DOHH2 (cell line): ENCODE results near the gene DISC1.

ENCODE experiments used
- H3F3A ChIP-seq: fragments of 200-600 bp; sonication (generic), shearing (Covaris generic); 2 replicates; pipeline ENCODE4 v1.6.0; 2016; ENCODE audit warnings: antibody characterized with exemption, mild to moderate bottlenecking; ENCODE audit not compliant: control insufficient read depth, insufficient read depth
- H3K27ac ChIP-seq: fragments of 200-600 bp; sonication (generic); 2 replicates; pipeline ENCODE4 v1.5.1; 2014; ENCODE audit warnings: low read depth, mild to moderate bottlenecking, low read length, moderate library complexity
- H3K27me3 ChIP-seq: fragments of 200-600 bp; sonication (generic); 2 replicates; pipeline ENCODE4 v1.6.1; 2014; ENCODE audit warnings: mild to moderate bottlenecking, low read length, mixed read lengths; ENCODE audit not compliant: control insufficient read depth
- H3K36me3 ChIP-seq: fragments of 200-600 bp; sonication (generic); 2 replicates; pipeline ENCODE4 v1.6.1; 2014; ENCODE audit warnings: mild to moderate bottlenecking, low read length, moderate library complexity, mixed read lengths; ENCODE audit not compliant: control insufficient read depth
- H3K4me1 ChIP-seq: fragments of 200-600 bp; sonication (generic); 2 replicates; pipeline ENCODE4 v1.6.1; 2014; ENCODE audit warnings: mild to moderate bottlenecking, low read length, mixed read lengths; ENCODE audit not compliant: control insufficient read depth
- H3K4me2 ChIP-seq: fragments of 200-600 bp; sonication (generic); 2 replicates; pipeline ENCODE4 v1.6.0; 2014; ENCODE audit warnings: mild to moderate bottlenecking, low read length, moderate library complexity
- H3K4me3 ChIP-seq: fragments of 200-600 bp; sonication (generic); 2 replicates; pipeline ENCODE4 v1.5.1; 2014; ENCODE audit warnings: mild to moderate bottlenecking, low read length, mixed read lengths
- H3K79me2 ChIP-seq: fragments of 200-600 bp; sonication (generic); 2 replicates; pipeline ENCODE4 v1.6.1; 2014; ENCODE audit warnings: mild to moderate bottlenecking, low read length, mixed read lengths; ENCODE audit not compliant: control insufficient read depth
- H3K9me2 ChIP-seq: fragments of 200-600 bp; sonication (generic); replicated peaks from 2 replicates; pipeline ENCODE4 v1.6.1; 2014; ENCODE audit warnings: mild to moderate bottlenecking, low read length, mixed read lengths; ENCODE audit not compliant: control insufficient read depth
- H3K9me3 ChIP-seq: fragments of 200-600 bp; sonication (generic); 2 replicates; pipeline ENCODE4 v1.6.1; 2014; ENCODE audit warnings: antibody characterized with exemption, low read length, mixed read lengths; ENCODE audit not compliant: control insufficient read depth, insufficient read depth
- H4K20me1 ChIP-seq: fragments of 200-600 bp; sonication (generic); 2 replicates; pipeline ENCODE4 v1.6.0; 2014; ENCODE audit warnings: low read depth, mild to moderate bottlenecking, antibody characterized with exemption, low read length, moderate library complexity; ENCODE audit not compliant: control insufficient read depth, insufficient read depth
- EZH2phosphoT487 ChIP-seq: fragments of 200-600 bp; sonication (generic); IDR thresholded peaks from 2 replicates; pipeline ENCODE4 v1.6.1; 2017; ENCODE audit warnings: borderline replicate concordance, mild to moderate bottlenecking, antibody characterized with exemption, low read length, moderate library complexity, mixed read lengths
- TF ChIP-seq, protein P1 (sequence below): fragments of 200-600 bp; sonication (generic); IDR thresholded peaks from one replicate; pipeline ENCODE4 v1.5.1; 2014; ENCODE audit warnings: antibody characterized with exemption, mild to moderate bottlenecking, low read depth, low read length; ENCODE audit not compliant: poor library complexity, severe bottlenecking

Gene DISC1

DNA sequence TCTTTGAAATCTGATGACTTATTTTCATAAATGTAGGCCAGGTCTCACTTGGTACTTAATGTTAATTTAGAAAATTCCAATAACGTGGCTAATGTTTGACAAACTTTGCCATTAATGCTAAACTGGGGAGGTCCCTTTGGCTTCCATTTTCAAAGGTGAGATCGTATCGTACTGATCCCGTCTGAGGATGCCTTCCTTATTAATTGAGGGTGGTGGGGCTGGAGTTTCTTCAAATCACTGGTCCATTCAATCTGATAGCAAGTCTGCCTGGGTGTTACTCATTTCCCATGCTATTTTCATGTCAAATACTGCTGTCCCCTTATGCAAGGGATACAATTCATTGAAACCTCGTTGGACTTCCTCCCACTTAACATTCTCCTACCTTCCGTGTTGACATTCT is 327.1 kb downstream of the DISC1 start:
- TF ChIP-seq, protein P1, sequence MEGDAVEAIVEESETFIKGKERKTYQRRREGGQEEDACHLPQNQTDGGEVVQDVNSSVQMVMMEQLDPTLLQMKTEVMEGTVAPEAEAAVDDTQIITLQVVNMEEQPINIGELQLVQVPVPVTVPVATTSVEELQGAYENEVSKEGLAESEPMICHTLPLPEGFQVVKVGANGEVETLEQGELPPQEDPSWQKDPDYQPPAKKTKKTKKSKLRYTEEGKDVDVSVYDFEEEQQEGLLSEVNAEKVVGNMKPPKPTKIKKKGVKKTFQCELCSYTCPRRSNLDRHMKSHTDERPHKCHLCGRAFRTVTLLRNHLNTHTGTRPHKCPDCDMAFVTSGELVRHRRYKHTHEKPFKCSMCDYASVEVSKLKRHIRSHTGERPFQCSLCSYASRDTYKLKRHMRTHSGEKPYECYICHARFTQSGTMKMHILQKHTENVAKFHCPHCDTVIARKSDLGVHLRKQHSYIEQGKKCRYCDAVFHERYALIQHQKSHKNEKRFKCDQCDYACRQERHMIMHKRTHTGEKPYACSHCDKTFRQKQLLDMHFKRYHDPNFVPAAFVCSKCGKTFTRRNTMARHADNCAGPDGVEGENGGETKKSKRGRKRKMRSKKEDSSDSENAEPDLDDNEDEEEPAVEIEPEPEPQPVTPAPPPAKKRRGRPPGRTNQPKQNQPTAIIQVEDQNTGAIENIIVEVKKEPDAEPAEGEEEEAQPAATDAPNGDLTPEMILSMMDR, result no peak
- TF ChIP-seq EZH2phosphoT487, result no peak
- no peaks in the 10 kb centered on the region for H3K9me2 ChIP-seq
- H3K27ac ChIP-seq, result no peak overlapping the region
- no peak overlapping the region for H3K4me3 ChIP-seq
- H4K20me1 ChIP-seq, result no peaks in the 10 kb centered on the region
- no peak overlapping the region for H3K4me2 ChIP-seq
- H3K36me3 ChIP-seq, result no peaks in the 10 kb centered on the region
- no peaks in the 10 kb centered on the region for H3K4me1 ChIP-seq
- no peaks in the 10 kb centered on the region for H3K9me3 ChIP-seq
- no peaks in the 10 kb centered on the region for H3K79me2 ChIP-seq
- H3K27me3 ChIP-seq, result no peaks in the 10 kb centered on the region
- no peaks in the 10 kb centered on the region for H3F3A ChIP-seq

DNA sequence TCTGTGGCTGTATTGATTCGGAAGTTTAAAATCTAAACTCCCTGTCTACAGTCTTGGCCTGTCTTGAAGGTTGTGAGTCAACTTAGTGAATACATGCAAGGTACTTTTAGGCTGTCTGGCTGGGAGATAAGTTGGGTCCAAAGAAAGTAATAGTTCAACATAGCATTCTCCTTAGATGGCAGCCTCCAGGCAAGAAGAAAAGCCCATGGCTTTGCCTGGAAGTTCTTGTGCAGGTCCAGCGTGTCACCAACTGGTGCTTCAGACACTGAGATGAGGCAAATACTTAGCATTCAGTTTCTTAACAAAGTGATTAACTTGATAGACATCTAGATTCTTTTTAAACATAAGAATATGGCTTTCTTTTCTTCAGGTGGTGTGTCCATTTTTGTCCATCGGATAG is 328.2 kb downstream of the DISC1 start:
- Histone ChIP-seq H3K4me3 (no peak overlapping the region), H3K4me2 (no peak overlapping the region), H3K27ac (no peak overlapping the region), H4K20me1 (no peaks in the 10 kb centered on the region), H3K9me2 (no peaks in the 10 kb centered on the region), H3K79me2 (no peaks in the 10 kb centered on the region), H3F3A (no peaks in the 10 kb centered on the region), H3K36me3 (no peaks in the 10 kb centered on the region), H3K4me1 (no peaks in the 10 kb centered on the region), H3K27me3 (no peaks in the 10 kb centered on the region), H3K9me3 (no peaks in the 10 kb centered on the region)
- no peak for TF ChIP-seq EZH2phosphoT487
- TF ChIP-seq, protein P1, result no peak

DNA sequence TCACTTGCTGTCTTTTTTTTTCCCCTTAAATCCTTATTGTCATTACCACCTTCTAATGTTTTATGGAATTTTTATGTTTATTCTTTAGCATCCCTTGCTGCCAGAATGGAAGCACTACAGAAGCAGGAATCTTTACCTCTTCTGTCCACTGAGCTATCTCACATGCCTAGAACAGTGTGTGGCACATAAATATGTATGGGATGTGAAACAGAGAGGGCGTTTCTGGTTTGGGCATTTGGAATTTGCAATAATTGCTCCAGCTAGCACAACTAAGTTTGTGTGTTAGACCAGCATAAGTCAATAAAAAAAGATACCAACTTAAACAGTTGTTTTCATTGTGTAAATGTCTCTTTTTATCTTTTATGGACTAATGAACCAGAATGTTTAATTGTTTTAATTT is 330.8 kb downstream of the DISC1 start:
- no peaks in the 10 kb centered on the region for H3K27me3 ChIP-seq
- H3K9me2 ChIP-seq, result no peaks in the 10 kb centered on the region
- no peak overlapping the region for H3K4me3 ChIP-seq
- H3K9me3 ChIP-seq, result no peaks in the 10 kb centered on the region
- no peaks in the 10 kb centered on the region for H3F3A ChIP-seq
- H4K20me1 ChIP-seq, result no peaks in the 10 kb centered on the region
- H3K4me2 ChIP-seq, result no peak overlapping the region
- no peak for TF ChIP-seq EZH2phosphoT487
- TF ChIP-seq, protein P1, result no peak
- H3K79me2 ChIP-seq, result no peaks in the 10 kb centered on the region
- H3K27ac ChIP-seq, result no peak overlapping the region
- no peaks in the 10 kb centered on the region for H3K4me1 ChIP-seq
- no peaks in the 10 kb centered on the region for H3K36me3 ChIP-seq

DNA sequence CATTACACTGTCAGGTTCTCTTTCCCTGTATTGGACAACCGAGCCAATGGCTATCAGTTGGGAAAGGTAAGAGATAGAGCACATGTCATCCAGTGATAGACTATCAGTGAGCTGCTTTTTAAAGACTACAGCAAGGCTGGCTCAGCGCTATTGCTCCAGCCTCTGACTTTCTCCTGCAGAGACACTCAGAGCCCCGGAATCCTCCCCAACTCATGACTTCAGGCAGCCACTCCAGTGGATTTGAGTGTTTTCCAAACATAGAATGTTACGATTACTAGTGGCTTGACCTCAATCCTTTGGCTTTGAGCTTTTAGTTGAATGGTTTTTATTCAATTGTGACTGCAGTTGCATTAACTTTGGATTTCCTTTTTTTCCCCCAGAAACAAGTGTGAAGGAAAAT is 331.9 kb downstream of the DISC1 start:
- Histone ChIP-seq H3K36me3 (no peaks in the 10 kb centered on the region), H3K27me3 (no peaks in the 10 kb centered on the region), H3K4me3 (no peak overlapping the region), H3K27ac (no peak overlapping the region), H3F3A (no peaks in the 10 kb centered on the region), H3K4me2 (no peak overlapping the region), H3K4me1 (no peaks in the 10 kb centered on the region), H4K20me1 (no peaks in the 10 kb centered on the region), H3K9me3 (no peaks in the 10 kb centered on the region), H3K9me2 (no peaks in the 10 kb centered on the region), H3K79me2 (no peaks in the 10 kb centered on the region)
- TF ChIP-seq EZH2phosphoT487, result no peak
- TF ChIP-seq, protein P1, result no peak
